A673 (cell line): ENCODE data around the gene LCE1F.

ENCODE experiments used
- EZH2 ChIP-seq: fragments of 200-600 bp; sonication (generic); IDR thresholded peaks from 2 replicates; pipeline ENCODE4 v1.6.1; 2017; ENCODE audit warnings: borderline replicate concordance, low read depth, mild to moderate bottlenecking, mixed read lengths, antibody characterized with exemption, low read length; ENCODE audit not compliant: poor library complexity, severe bottlenecking
- TF ChIP-seq, protein P1 (sequence below): fragments of 300-800, 200-600 bp; sonication (generic); conservative IDR thresholded peaks from 2 replicates; pipeline ENCODE4 v1.5.1; 2017; ENCODE audit warnings: low read depth, mild to moderate bottlenecking, antibody characterized with exemption, low read length, moderate library complexity, mixed read lengths

DNA sequence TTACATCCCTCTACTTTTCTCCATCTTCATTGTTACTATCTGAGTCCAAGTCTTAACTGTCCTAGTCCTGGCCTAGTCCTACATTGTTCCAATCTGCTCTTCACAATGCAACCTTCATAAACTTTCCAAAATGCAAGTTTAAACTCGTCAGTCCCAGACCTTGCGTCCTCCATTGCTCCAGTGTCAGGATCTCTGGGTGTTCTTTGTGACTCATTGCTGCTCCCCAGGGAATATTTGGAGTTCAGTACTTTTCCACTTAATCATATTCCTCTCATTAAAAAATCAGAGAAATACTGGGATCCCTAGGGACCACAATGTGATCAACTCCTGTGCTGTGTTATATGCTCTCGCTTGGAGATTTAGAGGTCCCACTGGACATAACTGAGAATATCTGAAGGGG, 35.1 kb upstream of the LCE1F start:
- TF ChIP-seq, protein P1, sequence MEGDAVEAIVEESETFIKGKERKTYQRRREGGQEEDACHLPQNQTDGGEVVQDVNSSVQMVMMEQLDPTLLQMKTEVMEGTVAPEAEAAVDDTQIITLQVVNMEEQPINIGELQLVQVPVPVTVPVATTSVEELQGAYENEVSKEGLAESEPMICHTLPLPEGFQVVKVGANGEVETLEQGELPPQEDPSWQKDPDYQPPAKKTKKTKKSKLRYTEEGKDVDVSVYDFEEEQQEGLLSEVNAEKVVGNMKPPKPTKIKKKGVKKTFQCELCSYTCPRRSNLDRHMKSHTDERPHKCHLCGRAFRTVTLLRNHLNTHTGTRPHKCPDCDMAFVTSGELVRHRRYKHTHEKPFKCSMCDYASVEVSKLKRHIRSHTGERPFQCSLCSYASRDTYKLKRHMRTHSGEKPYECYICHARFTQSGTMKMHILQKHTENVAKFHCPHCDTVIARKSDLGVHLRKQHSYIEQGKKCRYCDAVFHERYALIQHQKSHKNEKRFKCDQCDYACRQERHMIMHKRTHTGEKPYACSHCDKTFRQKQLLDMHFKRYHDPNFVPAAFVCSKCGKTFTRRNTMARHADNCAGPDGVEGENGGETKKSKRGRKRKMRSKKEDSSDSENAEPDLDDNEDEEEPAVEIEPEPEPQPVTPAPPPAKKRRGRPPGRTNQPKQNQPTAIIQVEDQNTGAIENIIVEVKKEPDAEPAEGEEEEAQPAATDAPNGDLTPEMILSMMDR = no peak
- no peak for TF ChIP-seq EZH2
